Stomach (tissue), 4 donors: Measurements from ENCODE around the gene GREM1.

Experiments
- CTCF ChIP-seq, 7 experiments: fragments of 450-650 bp in 4 of 7; fragments of 200-600 bp in 3 of 7; sonication (generic) in 3 of 7; IDR thresholded peaks; one replicate each; pipeline ENCODE4 v1.5.1; 2016 to 2019; ENCODE audit warnings: antibody characterized with exemption in 7 of 7, control low read depth in 2 of 7, mild to moderate bottlenecking in 1 of 7
- EP300 ChIP-seq: sonication (generic); formaldehyde crosslinking; IDR thresholded peaks from one replicate; pipeline ENCODE4 v1.6.1; 2017; ENCODE audit warnings: antibody characterized with exemption
- POLR2A ChIP-seq, 4 donors: fragments of 450-650 bp; IDR thresholded peaks; one replicate each; pipeline ENCODE4 v1.6.1; 2016; ENCODE audit warnings: antibody characterized with exemption in 4 of 4, control low read depth in 2 of 4, mild to moderate bottlenecking in 1 of 4, moderate library complexity in 1 of 4
- POLR2AphosphoS5 ChIP-seq, 3 donors: sonication (generic); formaldehyde crosslinking; IDR thresholded peaks; one replicate each; pipeline ENCODE4 v1.6.1; 2016; ENCODE audit warnings: antibody characterized with exemption in 3 of 3

- no peak for TF ChIP-seq CTCF (IDR thresholded peaks at IDR 0.05)
- no peak for TF ChIP-seq POLR2A (IDR thresholded peaks at IDR 0.05)
- TF ChIP-seq EP300: no peak
- no peak for TF ChIP-seq POLR2AphosphoS5 (IDR thresholded peaks at IDR 0.05)
These were observed 4.3 kb downstream of the GREM1 start for GRCh38 chr15:32722136-32722535.
